RWPE2 (cell line): ENCODE measurements around the gene TCAF1.

Experiments
- ATAC-seq: fragments of 200-7000 bp; cut with Tn5 transposase; 3 replicates; pipeline ENCODE4 v1.9.1; 2021; ENCODE audit warnings: low read depth
- DNase-seq: peaks from one replicate; pipeline ENCODE4 v3.0.0-alpha.2; 2020; ENCODE audit warnings: low spot score
- H3K27ac ChIP-seq: fragments of 450-650 bp; 2 replicates; pipeline ENCODE4 v1.5.1; 2017; ENCODE audit warnings: mild to moderate bottlenecking; ENCODE audit not compliant: poor library complexity, severe bottlenecking
- H3K27me3 ChIP-seq: fragments of 250-450 bp; sonication (Bioruptor Pico); 2 replicates; pipeline ENCODE4 v1.5.1; 2021; ENCODE audit warnings: mild to moderate bottlenecking, moderate library complexity; ENCODE audit not compliant: insufficient read depth, poor library complexity, severe bottlenecking
- H3K36me3 ChIP-seq: fragments of 250-450 bp; sonication (Bioruptor Pico); 2 replicates; pipeline ENCODE4 v1.5.1; 2020; ENCODE audit warnings: low read depth, mild to moderate bottlenecking, moderate library complexity
- H3K4me1 ChIP-seq: fragments of 250-450 bp; sonication (Bioruptor Pico); 2 replicates; pipeline ENCODE4 v1.5.1; 2021; ENCODE audit warnings: mild to moderate bottlenecking, moderate library complexity; ENCODE audit not compliant: insufficient read depth, poor library complexity, severe bottlenecking
- H3K4me3 ChIP-seq: fragments of 250-450 bp; sonication (Bioruptor Pico); 2 replicates; pipeline ENCODE4 v1.5.1; 2021; ENCODE audit warnings: mild to moderate bottlenecking, moderate library complexity; ENCODE audit not compliant: severe bottlenecking
- H3K9me3 ChIP-seq: fragments of 250-450 bp; sonication (Bioruptor Pico); 2 replicates; pipeline ENCODE4 v1.5.1; 2021; ENCODE audit warnings: mild to moderate bottlenecking, moderate library complexity; ENCODE audit not compliant: severe bottlenecking
- TF ChIP-seq, protein P1 (sequence below): fragments of 450-650 bp; IDR thresholded peaks from one replicate; pipeline ENCODE4 v1.5.1; 2017; ENCODE audit warnings: mild to moderate bottlenecking, moderate library complexity; ENCODE audit not compliant: poor library complexity, severe bottlenecking

The TCAF1 gene

DNA sequence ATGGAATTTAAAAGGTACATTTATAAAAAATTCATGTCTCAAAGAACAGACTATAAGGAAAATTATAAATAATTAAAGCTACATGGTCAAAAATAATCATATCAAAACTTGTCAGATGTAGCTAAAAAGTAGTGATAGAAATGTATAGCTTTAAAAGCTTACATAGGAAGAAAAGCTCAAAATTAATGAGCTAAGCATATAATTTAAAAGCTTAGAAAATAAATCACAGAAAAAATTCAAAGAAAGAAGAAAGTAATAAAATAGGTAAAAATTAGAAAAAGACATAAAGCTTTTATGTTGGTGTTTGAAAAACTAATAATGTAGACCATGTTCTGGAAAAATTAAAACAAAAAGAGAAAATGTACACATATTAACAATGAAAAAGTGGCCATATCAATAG is 5.3 kb downstream of the TCAF1 start:
- DNase-seq (no peak), ATAC-seq (no peak)
- H3K27ac ChIP-seq: no peak overlapping the region
- peaks cover 4% of the 10 kb centered on the region for H3K9me3 ChIP-seq
- TF ChIP-seq, protein P1, sequence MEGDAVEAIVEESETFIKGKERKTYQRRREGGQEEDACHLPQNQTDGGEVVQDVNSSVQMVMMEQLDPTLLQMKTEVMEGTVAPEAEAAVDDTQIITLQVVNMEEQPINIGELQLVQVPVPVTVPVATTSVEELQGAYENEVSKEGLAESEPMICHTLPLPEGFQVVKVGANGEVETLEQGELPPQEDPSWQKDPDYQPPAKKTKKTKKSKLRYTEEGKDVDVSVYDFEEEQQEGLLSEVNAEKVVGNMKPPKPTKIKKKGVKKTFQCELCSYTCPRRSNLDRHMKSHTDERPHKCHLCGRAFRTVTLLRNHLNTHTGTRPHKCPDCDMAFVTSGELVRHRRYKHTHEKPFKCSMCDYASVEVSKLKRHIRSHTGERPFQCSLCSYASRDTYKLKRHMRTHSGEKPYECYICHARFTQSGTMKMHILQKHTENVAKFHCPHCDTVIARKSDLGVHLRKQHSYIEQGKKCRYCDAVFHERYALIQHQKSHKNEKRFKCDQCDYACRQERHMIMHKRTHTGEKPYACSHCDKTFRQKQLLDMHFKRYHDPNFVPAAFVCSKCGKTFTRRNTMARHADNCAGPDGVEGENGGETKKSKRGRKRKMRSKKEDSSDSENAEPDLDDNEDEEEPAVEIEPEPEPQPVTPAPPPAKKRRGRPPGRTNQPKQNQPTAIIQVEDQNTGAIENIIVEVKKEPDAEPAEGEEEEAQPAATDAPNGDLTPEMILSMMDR: no peak
- no peaks in the 10 kb centered on the region for H3K27me3 ChIP-seq
- no peaks in the 10 kb centered on the region; the same call in none of the 2 replicates for H3K36me3 ChIP-seq
- peaks cover 14% of the 10 kb centered on the region for H3K4me1 ChIP-seq
- no peak overlapping the region for H3K4me3 ChIP-seq

DNA sequence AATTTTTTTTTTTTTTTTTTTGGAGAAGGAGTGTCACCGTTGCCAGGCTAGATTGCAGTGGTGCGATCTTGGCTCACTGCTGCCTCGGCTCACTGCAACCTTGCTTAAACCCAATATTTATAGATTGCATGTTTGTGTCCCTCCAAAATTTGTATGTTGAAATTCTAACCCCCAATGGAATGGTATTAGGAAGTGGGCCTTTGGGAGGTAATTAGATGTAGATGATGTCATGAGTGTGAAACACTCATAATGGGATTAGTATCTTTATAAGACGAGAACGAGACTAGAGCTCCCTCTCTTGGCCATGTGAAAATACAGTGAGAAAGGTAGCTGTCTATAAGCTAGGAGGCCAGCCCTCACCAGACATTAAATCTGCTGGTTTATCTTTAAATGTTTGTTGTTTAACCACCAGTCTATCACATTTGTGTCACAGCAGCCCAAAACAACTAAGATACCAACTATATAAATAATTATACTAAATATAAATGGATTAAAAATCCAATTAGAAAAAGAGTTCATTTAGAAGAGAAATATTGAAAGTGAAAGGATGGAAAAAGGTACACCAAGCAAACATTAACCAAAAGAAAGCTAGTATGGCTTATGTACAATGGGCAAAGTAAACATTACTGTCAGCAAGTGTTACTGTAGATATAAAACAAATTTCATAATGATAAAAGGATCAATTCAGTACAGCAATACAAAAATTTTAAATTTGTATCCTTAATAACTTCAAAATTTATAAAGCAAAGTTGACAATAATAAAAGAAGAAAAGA is 9.3 kb downstream of the TCAF1 start:
- Histone ChIP-seq H3K4me3 (no peak overlapping the region), H3K9me3 (peaks cover 4% of the 10 kb centered on the region), H3K27ac (no peak overlapping the region), H3K27me3 (no peaks in the 10 kb centered on the region), H3K36me3 (peaks cover 4% of the 10 kb centered on the region), H3K4me1 (no peaks in the 10 kb centered on the region)
- ATAC-seq (no peak), DNase-seq (no peak)
- TF ChIP-seq, protein P1: no peak

DNA sequence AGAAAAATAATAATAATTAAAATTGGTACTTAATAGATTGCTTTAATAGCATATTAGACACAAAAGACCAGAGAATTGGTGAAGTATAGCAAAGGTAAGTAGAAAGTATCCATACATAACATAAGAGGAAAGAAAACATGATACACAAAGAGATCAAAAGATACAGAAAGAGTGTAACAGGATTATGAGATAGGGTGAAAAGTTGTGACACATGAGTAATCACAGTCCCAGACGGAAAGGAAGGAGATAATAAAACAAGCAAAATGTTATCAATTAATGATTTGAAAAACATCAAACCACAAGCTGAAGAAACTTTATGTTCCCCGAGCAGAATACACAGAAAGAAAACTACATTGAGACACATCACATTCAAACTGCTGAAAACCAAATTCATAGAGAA is 10.5 kb downstream of the TCAF1 start:
- TF ChIP-seq, protein P1: no peak
- no peaks in the 10 kb centered on the region for H3K4me1 ChIP-seq
- no peak for DNase-seq
- peaks cover 4% of the 10 kb centered on the region for H3K36me3 ChIP-seq
- peaks cover 4% of the 10 kb centered on the region for H3K9me3 ChIP-seq
- ATAC-seq: no peak
- no peak overlapping the region for H3K4me3 ChIP-seq
- no peaks in the 10 kb centered on the region for H3K27me3 ChIP-seq
- H3K27ac ChIP-seq: no peak overlapping the region

DNA sequence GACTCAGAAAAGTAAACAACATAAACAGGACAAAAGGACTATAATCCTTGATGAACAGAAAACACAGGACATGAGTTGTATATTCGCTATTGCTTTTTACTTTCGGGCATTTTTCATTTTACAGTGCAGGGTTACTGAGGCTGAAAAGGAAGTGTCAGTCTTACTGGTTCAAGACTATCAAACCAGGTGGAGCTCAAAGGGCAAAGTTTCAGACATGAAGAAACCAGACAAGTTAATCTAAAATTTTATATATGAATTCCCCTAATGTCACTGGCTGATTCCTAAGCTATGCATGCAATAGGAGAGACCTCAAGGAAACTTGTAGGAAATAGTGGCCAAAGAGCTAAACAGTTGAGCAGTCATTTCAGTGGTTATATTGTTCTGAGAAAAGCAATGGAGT is 11.4 kb downstream of the TCAF1 start:
- ATAC-seq: no peak
- no peak for DNase-seq
- H3K4me3 ChIP-seq: no peak overlapping the region
- H3K36me3 ChIP-seq: peaks cover 4% of the 10 kb centered on the region; the same call in 1 of the 2 replicates
- H3K27me3 ChIP-seq: no peaks in the 10 kb centered on the region
- H3K9me3 ChIP-seq: peaks cover 4% of the 10 kb centered on the region
- TF ChIP-seq, protein P1: no peak
- H3K27ac ChIP-seq: no peak overlapping the region
- H3K4me1 ChIP-seq: peaks cover 3% of the 10 kb centered on the region

DNA sequence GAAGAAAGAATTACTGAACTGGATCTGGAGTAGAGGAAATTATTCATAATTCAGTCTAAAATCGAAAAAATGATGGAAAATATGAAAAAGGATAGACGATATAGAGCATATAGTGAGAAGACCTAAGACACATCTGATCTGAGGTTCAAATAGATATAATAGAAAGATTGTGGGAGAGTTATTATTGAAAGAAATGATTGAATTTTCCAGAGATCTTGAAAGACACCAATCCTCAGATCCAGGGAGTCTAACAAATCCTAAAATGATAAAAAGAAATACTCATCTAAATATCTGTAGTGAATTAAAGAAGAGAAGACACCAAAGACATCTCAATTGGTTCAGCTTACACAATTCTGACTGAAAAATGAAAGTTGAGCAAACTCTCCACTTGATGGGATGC is 12.9 kb downstream of the TCAF1 start:
- DNase-seq (no peak), ATAC-seq (no peak)
- no peak overlapping the region for H3K27ac ChIP-seq
- no peaks in the 10 kb centered on the region for H3K27me3 ChIP-seq
- peaks cover 4% of the 10 kb centered on the region for H3K9me3 ChIP-seq
- H3K36me3 ChIP-seq: peaks cover 4% of the 10 kb centered on the region; the same call in 1 of the 2 replicates
- TF ChIP-seq, protein P1: no peak
- H3K4me3 ChIP-seq: no peak overlapping the region
- H3K4me1 ChIP-seq: peaks cover 4% of the 10 kb centered on the region
